Activated CD8-positive, alpha-beta memory T cell treated with anti-CD3 and anti-CD28 coated beads for 24 hours (primary cell): ENCODE results near the gene SEPTIN5.
"Not testable (repeated sequence)": the region's sequence is repeated elsewhere in the genome, so short reads cannot be mapped to it uniquely, and the experiment has no call there.

ENCODE experiments used
- DNase-seq: peaks from one replicate; pipeline ENCODE4 v3.0.0-alpha.2; 2020

The SEPTIN5 gene

DNA sequence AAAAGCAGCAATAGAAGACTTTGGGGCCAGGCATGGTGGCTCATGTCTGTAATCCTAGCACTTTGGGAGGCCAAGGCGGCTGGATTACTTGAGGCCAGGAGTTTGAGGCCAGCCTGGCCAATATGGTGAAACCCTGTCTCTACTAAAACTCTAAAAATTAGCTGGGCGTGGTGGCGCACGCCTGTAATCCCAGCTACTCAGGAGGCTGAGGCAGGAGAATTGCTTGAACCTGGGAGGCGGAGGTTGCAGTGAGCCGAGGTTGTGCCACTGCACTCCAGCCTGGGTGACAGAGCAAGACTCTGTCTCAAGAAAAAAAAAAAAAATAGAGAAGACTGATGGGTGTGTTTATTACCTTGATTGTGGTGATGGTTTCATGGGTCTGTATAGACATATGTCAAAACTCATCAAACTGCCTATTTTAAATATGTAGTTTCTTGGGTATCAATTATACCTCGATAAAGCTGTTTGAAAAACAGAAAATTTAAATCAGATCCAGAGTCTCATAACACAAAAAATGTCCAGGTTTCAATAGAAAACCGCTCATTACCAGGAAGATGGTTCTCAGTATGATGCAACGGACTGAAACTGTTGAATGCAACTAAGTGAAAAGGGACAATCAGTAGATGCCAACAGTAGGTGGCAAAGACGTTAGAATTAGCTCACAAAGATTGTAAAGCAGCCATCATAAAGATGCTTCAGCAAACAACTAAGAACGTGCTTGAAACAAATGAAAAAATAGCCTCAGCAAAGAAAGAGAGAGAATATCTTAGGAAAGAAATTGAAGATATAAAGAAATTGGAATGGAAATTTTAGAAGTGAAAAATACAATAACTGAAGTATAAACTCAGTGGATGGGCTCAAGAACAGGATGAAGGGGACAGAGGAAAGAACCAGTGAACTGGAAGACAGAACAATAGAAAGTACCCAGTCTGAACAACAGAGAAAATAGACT, 33.1 kb upstream of the SEPTIN5 start:
- no peak for DNase-seq

DNA sequence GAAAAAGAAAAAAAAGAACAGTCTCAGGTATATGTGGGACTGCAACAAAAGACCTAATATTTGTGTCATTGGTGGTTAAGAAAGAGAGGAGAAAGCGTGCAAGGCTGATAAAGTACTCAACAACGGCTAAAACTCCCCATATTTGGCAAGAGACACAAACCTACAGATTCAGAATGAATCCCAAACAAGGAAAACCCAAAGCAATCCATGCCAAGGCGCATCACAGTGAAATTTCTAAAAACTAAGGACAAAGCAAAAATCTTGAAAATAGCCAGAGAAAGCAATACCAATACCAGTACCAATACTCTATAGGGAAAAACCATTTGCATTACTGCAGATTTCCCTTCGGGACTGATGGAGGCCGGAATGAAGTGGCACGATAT, 32.4 kb upstream of the SEPTIN5 start:
- DNase-seq, result no peak

DNA sequence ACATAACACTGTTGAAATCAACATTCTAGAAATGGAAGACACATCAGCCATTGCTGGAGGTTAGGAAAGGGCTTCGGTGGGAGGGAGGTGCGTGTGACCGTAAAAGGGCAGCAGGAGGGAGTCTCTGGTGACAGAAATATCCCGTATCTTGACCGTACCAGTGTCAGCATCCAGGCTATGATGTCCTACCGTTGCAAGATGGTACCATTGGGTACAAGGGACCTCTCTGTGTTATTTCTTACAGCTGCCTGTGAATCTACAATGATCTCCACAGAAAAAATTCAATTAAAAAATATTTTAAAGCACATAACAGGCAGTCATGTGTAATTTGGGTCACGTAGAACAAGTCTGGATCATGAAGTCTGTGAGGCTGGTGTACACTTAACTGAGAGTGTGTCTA, 27.4 kb upstream of the SEPTIN5 start:
- DNase-seq, result no peak

DNA sequence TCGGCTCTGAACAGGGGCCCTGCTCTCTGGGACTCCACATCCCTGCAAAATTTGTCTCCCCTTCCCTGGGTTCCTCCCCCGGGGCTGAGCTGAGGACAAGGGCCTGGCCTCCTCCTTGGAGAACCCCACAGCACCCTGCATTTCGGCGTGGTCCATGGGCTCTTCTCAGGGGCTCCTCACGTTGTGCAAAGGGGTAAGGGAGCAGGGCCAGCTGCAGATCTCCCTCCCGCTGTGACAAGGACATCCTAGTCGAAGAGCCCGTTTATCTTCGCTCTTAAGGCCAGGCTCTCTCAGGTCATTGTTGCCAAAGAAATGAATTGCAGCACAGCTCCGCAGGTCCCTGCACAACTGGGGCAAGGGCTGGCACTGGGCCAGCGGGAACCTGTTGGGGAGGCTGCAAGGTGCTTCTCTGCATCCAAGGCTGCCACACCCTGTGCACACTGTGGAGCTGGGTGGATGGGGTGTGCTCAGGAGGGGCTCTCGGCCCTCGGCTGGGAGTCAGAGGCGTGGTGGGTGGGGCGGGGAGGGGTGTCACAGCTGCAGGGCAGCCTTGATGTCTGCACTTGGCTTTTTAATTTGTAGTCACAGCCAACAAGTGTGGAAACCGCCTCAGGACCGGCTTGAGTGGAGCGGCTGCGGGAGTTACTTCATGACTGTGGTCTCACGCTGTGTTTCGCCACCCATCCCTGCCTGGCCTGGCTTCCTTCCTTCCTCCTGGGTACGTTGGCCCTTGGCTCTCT, 26.6 kb upstream of the SEPTIN5 start:
- DNase-seq, result no peak

DNA sequence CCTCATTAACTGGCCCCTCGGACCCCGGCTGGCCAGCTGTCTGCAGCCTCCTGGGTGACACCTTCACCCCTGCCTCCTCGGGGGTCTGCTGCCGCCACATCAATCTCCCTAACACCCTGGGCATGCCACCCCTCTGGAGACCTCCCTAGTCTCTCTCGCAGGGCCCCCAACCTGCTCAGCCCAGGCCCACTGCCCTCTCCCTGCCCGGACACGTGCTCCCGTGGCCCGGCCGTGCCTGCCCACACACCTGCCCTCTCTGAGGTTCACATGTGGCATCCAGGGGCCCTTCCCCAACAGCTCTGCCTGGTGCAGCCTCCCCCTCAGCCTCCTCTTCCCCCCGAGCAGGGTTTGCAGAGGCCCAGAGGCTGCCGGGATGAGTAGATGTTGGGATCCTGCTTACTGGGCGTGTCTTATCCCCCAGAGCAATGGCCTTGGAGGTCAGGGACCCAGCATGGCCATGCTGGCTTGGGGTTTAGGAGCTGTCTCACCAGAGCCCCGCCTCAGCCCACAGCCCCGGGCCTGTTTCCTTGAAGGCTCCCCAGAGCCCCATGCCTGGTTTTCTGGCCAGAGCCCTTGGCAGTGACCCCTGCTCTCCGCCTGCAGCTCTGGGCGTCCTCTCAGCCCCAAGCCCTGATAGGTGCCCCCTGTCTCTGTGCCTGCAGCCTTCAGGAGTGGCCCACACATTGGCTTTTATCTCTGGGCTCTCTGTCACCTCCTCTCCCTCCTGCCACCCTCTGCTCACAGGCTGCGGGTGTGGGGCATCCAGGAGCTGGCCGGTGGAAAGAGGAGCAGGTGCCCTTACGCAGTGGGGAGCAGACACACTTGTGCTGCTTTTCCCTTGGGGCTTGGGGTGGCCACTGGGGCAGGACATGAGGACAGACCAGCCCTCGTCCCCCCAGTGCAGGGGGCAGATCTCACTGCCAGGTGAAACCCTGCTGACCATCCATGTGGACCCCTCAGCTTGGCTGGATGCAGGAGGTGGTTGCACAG, 25.7 kb upstream of the SEPTIN5 start:
- no peak for DNase-seq

DNA sequence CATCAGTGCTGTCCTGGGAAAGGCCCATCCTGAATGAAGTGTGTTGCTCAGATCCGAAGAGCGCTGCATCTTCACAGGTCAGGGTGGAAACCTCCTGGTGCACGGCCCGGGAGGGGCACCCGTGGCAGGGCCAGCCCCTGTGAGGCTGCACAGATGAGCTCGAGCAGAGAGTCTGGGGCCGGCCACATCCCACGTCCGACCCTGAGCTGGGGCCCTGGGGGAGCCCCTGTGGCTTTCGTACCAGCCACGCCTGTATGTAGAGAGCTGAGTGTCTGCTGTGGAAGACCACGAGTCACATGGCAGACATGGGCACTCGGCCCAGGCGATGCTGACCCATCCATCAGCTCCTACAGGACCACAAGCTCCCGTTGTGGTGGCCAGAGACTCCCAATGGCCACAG, 24.9 kb upstream of the SEPTIN5 start:
- DNase-seq, result no peak

DNA sequence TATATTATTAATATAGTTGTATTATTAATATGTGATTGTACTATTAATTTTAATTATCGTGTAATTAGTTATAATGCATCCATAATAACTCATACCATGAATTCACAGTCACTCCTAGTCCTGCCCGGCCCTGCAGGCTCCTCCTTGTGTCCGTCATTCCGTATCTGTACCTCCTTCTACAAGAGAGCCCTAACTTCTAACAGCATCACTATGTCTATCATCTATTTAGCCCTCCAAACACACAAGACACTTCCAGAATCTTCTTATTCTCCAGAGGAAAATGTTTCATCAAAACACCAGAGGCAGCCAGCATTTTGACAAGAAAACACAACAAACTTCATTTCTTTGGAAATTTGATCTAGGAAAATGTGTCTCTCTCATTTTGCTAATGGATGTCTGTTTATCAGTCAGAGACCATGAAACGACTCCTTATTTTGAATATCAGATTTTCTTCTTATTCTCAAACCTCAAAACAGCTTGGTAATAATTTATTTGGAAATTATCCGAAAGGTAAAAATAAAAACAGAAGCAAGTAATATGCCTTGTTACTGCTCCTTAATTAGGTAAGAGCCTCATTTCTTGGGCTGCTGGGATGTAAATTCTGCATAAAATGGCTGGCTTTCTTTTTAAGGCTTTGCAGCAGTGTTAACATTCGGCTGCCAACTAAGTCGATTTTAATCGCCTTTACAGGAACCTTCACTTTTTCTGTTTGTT, 23.1 kb upstream of the SEPTIN5 start:
- no peak for DNase-seq

DNA sequence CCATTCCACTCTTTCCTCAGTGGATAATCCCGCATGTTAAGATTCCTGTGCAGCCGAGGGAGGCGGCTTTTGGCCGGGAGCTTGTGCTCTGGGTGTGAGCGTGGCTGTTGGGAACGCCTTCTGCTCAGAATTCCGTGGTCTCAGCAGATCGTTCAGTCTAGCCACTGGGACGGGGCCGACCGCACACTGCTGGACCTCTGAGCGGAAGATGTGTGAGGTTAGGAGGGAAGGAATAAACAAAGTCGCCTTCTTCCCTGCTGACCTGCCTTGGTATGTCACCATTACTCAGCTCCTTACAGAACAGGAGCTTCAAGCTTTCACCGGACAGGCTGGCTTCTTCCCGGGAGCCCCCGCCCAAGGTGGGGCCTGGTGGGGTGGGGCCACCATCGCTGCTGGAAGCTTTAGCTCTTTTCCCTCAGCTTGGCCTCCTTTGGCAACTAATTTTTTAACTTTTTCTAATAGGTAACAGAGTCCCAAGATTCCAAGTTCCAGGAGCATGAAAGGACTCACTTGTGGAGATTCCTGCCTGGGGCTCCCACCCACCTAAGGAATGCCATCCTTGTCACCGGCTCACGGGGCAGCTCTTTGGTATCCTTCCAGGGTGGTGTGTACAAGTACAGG, 22.5 kb upstream of the SEPTIN5 start:
- no peak for DNase-seq

DNA sequence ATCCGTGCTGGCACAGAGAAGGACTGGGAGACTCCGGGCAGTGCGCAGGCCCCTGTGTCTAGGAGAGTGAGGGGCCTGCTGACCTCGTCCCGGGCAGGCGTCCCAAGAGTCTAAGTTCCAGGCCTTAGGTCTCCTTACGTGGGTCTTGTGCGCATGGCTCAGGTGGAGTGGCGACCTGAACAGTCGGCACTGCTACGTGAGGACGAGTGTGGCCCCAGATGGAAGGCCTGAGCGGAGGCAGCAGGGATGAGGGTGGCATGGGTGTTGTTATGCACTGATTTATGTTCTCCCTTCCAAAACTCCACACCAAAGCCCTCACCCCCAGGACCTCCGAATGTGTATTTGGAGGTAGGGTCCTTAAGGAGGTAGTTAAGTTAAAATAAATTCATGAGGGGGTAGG, 20.7 kb upstream of the SEPTIN5 start:
- DNase-seq, result no peak

DNA sequence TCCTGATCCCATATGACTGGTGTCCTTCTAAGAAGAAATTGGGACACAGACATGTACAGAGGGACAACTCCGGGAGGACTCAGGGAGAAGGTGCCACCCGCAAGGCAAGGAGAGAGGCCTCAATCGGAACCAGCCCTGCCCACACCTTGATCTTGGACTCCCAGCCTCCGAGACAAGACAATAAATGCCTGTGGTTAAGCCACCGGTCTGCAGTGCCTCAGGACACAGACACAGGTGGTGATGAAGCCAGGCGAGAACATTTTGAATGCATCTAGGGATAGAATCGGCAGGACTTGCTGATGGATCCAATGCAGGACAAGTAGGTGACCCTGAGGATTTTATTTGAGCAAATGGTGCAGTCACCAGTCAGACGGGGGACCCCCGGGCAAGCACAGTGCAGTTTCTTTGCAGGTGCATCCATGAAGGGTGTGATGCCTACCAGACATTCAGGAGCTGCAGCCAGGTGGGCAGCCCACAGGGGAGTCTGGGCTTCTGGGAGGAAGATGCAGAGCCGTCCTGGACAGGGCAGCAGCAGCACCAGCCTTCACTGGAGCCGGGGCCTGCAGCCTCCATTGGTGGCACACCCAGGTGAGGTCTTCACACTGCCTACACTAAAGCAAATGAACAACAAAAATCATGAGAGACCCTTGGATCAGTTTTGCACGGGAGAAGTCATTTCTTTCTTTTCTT, 20.2 kb upstream of the SEPTIN5 start:
- DNase-seq, result no peak

DNA sequence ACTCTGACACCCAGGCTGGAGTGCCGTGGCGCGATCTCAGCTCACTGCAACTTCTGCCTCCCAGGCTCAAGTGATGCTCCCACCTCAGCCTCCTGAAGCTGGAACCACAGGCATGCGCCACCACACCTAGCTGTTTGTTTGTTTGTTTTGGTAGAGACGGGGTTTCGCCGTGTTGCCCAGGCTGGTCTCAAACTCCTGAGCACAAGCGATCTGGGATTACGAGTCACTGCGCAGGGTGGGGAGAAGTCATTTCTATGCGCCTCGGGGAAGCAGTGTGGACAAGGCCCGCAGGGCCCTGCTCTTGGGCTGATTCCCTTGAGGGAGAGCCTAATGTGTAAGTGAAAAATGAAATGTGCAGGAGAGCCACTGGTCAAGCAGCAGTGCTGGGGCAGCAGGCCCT, 19.6 kb upstream of the SEPTIN5 start:
- no peak for DNase-seq

DNA sequence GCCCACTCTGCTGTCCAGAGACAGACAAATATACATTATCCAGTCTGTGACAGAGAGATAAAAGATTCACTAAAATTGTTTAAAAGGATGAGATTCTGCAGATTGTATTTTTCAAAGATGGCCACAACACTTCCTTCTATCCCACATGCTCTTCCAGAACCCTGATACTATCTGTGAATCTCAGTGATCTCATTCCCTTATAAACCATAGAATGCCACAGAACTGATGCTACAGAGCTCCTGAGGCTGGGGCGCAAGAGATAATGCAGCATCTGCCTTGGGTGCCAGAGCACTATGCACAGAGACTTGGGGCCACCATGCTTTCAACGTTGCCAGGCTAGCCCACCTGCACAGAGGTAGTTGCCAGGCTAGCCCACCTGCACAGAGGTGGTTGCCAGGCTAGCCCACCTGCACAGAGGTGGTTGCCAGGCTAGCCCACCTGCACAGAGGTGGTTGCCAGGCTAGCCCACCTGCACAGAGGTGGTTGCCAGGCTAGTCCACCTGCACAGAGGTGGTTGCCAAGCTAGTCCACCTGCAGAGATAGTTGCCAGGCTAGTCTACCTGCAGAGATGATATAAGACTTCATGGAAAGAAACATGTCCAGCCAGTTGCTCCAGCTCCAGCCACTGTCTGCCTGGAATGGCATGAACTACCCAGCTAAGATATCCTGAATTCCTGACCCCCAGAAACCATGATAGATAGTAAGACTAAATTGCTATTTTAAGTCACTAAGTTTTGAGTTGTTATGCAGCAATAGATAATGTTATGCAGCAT, 17.6 kb upstream of the SEPTIN5 start:
- DNase-seq, result no peak

DNA sequence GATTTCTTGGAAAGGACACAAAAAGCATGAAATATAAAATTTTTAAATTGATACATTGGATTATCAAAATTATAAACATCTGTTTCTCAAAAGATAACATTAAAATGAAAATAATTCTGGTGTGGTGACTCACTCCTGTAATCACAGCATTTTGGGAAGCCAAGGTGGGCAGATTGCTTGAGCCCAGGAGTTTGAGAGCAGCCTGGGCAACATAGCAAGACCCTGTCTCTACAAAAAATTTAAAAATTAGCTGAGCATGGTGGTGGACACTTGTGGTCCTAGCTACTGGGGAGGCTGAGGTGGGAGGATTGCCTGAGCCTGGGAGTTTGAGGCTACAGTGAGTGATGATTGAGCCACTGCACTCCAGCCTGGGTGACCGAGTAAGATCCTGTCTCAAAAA, 16.4 kb upstream of the SEPTIN5 start:
- DNase-seq, result not testable (repeated sequence)

DNA sequence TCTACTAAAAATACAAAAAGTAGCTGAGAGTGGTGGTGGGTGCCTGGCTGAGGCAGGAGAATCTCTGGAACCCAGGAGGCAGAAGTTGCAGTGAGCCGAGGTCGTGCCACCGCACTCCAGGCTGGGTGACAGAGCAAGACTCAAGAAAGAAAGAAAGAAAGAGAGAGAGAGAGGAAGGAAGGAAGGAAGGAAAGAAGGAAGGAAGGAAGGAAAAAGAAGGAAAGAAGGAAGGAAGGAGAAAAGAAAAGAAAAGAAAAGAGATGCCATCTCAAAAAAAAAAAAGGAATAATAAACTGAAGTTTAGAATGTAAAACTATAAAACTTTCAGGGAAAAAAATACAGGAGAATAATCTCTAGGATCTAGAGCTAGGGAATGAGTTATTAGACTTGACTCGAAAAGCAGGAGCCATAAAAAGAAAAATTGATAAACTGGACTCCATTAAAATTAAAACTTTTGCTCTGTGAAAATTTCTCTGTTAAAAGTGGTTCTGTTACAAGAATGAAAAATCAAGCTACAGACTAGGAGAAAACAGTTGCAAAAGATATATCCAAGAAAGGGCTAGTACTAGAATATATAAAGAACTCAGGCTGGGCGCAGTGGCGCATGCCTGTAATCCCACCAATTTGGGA, 13.4 kb upstream of the SEPTIN5 start:
- no peak for DNase-seq

DNA sequence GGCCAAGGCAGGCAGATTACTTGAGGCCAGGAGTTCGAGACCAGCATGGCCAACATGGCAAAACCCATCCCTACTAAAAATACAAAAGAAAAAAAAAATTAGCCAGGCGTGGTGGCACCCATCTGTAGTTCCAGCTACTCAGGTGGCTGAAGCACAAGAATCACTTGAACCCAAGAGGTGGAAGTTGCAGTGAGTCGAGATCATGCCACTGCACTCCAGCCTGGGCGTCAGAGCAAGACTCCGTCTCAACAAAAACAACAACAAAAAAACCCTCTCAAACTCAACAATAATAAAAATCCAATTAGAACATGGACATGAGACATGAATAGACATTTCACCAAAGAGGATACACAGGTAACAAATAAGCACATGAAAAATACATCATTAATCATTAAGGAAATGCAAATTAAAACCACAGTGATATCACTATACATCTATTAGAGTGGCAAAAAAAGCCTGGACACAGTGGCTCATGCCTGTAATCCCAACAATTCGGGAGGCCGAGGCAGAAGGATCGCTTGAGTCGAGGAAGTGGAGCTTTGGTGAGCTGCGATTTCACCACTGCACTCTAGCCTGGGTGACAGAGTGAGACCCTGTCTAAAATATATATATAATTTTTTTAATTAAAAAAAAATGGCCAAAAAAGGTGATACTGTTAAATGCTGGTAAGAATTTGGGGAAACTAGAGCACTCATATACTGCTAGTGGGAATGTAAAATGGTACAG, 12.7 kb upstream of the SEPTIN5 start:
- DNase-seq, result no peak

DNA sequence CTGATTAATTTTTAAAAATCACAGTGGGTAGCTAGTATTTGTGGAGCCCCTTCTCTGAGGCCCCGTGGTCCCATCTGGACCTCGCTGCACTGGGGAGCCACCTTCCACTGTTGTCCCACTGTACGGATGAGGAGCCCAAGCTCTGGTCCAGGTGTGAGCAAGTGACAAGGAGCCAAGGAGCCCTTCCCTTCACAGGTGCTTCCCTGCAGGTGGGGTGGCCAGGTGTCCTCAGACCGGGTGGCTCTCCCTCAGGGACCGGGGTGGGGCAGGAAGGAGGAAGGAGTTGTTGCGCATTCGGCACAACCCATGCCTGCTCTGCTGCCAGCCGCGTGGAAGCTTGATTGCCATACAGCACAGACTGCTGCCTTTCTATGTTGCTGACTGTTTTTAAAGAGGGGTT, 10.4 kb upstream of the SEPTIN5 start:
- no peak for DNase-seq

DNA sequence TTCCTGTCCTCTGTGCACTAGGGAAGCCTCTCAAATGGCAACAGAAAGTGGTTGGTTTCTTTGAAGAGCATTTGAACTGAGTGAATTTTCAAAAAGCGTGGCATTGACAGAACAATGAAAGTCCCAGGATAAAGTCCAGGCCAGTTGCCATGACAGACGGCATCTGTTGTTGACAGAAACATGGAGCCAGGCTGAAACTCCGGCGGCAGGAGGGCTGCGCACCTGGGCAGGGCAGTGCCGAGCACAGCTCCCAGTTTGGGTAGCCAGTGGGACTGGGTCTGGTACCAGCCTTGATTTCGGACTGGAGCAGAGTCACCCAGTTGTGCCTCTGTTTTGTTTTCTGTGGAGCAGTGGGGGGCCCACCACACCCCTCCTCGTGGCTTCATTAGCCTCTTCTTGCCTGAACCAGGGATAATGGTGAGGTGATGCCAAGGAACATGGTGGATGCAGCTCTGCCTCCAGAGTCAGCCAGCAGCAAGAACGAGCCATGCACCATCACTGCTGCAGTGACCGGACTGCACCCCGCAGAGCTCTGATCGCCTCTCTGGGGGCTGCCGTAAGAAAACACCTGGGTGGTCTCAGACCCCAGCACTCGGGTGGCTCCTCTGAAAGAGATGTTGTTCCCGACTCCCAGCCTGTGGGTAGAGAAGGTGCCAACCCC, 9.8 kb upstream of the SEPTIN5 start:
- DNase-seq, result no peak

DNA sequence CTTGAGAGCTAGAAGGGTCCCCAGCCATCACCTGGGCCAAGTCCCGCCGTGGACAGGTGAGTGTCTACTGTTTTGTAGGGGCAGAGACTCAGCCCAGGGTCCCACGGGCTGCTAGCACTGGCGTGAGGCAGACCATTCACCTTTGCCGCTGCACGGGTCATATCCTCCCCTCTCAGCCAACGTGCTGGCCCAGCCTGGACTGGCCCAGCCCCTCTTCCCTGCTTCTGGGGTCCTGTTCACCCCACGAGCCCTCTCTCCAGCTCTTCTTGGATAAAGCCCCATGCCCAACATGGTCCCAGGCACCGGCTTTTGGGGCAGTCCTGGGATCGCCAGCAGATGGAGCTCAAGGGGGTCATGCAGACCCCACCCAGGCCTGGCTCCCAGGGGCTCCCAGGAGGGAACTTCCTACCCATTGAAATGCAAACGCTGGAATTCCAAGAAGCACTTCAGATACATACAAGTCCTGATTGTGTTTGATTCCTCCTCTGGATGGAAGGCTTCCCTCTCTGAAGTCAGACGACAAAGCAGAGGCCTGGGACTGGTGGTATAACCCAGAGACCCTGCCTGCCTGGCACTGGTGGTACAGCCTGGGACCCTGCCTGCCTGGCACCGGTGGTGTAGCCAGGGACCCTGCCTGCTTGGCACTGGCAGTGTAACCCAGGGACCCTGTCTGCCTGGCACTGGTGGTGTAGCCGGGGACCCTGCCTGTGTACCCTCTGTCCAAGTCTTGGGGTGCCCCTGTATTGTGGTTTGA, 8.9 kb upstream of the SEPTIN5 start:
- DNase-seq, result no peak
